K562 (cell line): Measurements from ENCODE around the gene P4HB. TPM values are rescaled to one million over a fixed set of nuclear protein-coding genes. Genes with fewer than 3 reads are reported as not detected.

Experiments
- BHLHE40 ChIP-seq: IDR thresholded peaks from 2 replicates; pipeline ENCODE4 v1.6.1; 2011; ENCODE audit warnings: low read length, improper control_type of control experiment
- CAMTA2 ChIP-seq: fragments of 250-450 bp; sonication (Bioruptor Pico); conservative IDR thresholded peaks from 2 replicates; pipeline ENCODE4 v1.5.1; 2022
- CBX1 ChIP-seq: sonication (generic); IDR thresholded peaks from 2 replicates; pipeline ENCODE4 v1.6.1; 2016; ENCODE audit warnings: antibody characterized with exemption, low read depth, mild to moderate bottlenecking
- CBX8 ChIP-seq: fragments of 200-600 bp; sonication (generic); IDR thresholded peaks from 2 replicates; pipeline ENCODE4 v1.6.1; 2012; ENCODE audit warnings: borderline replicate concordance, mixed run types, low read depth, mild to moderate bottlenecking, moderate library complexity, mixed read lengths, low read length, control low read depth, inconsistent platforms; ENCODE audit not compliant: poor library complexity, severe bottlenecking; ENCODE audit errors: extremely low read depth
- CHD1 ChIP-seq: fragments of 200-600 bp; sonication (generic); IDR thresholded peaks from one replicate; pipeline ENCODE4 v1.6.1; 2012; ENCODE audit warnings: mild to moderate bottlenecking, moderate library complexity, low read length, inconsistent platforms
- CREB5 ChIP-seq: fragments of 250-450 bp; sonication (Bioruptor Pico); IDR thresholded peaks from 2 replicates; pipeline ENCODE4 v1.5.0; 2020; ENCODE audit warnings: mild to moderate bottlenecking
- DACH1 ChIP-seq: fragments of 450-650 bp; IDR thresholded peaks from 2 replicates; pipeline ENCODE4 v1.6.1; 2018; ENCODE audit not compliant: partially characterized antibody
- EGR1 ChIP-seq: fragments of 450-650 bp; conservative IDR thresholded peaks from 2 replicates; pipeline ENCODE4 v1.6.1; 2017; ENCODE audit warnings: mild to moderate bottlenecking
- FOXP4 ChIP-seq: sonication (generic); formaldehyde crosslinking; IDR thresholded peaks from 2 replicates; pipeline ENCODE4 v1.8.0; 2022; ENCODE audit warnings: mild to moderate bottlenecking, missing genetic modification reagents, borderline replicate concordance
- HDAC2 ChIP-seq: fragments of 450-650 bp; IDR thresholded peaks from 2 replicates; pipeline ENCODE4 v1.6.1; 2016; ENCODE audit warnings: mild to moderate bottlenecking
- KAT7 ChIP-seq: sonication (generic); formaldehyde crosslinking; IDR thresholded peaks from 2 replicates; pipeline ENCODE4 v1.8.0; 2022; ENCODE audit warnings: missing genetic modification reagents, mild to moderate bottlenecking, borderline replicate concordance
- KDM5B ChIP-seq: fragments of 200-600 bp; sonication (generic); IDR thresholded peaks from 2 replicates; pipeline ENCODE4 v1.6.1; 2012; ENCODE audit warnings: low read depth, mild to moderate bottlenecking, moderate library complexity, low read length, control low read depth, inconsistent platforms; ENCODE audit not compliant: insufficient replicate concordance
- MBD2 ChIP-seq: sonication (generic); IDR thresholded peaks from 2 replicates; pipeline ENCODE4 v1.6.1; 2016; ENCODE audit warnings: low read depth, borderline replicate concordance
- MYC ChIP-seq, 2 experiments: fragments of 250-450 bp in 1 of 2; sonication (Bioruptor Pico) in 1 of 2; IDR thresholded peaks; 2 replicates each; pipeline versions ENCODE4 v1.5.1 to v1.6.1; 2012 to 2021; ENCODE audit warnings: low read depth in 2 of 2, borderline replicate concordance in 1 of 2, improper control_type of control experiment in 1 of 2, low read length in 1 of 2, mild to moderate bottlenecking in 1 of 2, moderate library complexity in 1 of 2
- RAD51 ChIP-seq: fragments of 450-650 bp; IDR thresholded peaks from 2 replicates; pipeline ENCODE4 v1.7.1; 2016; ENCODE audit warnings: low read depth, mild to moderate bottlenecking, borderline replicate concordance
- RBM25 ChIP-seq: fragments of 200-400 bp; formaldehyde crosslinking; IDR thresholded peaks from 2 replicates; pipeline ENCODE4 v1.6.1; 2018; ENCODE audit warnings: low read length, low read depth, moderate library complexity; ENCODE audit not compliant: severe bottlenecking
- UBTF ChIP-seq, 2 experiments: IDR thresholded peaks; 2 replicates each; pipeline ENCODE4 v1.6.1; 2012; ENCODE audit warnings: improper control_type of control experiment in 2 of 2, low read depth in 2 of 2, low read length in 2 of 2, borderline replicate concordance in 1 of 2
- ZNF707 ChIP-seq: fragments of 250-450 bp; sonication (Bioruptor Pico); conservative IDR thresholded peaks from 2 replicates; pipeline ENCODE4 v1.8.0; 2022; ENCODE audit warnings: inconsistent platforms, mild to moderate bottlenecking, moderate library complexity
- polyA plus RNA-seq, 8 experiments: library from polyadenylated mRNA; depleted of rRNA in 4 of 8; stranded (reverse) in 5 of 8; unstranded in 3 of 8; fragments of >200 nt; fragmentation: Nextera tagmentation in 2 of 8; fragmentation: Illumina TruSeq in 1 of 8; extraction: Ambion mirVana in 2 of 8; extraction: Trizol in 1 of 8; gene quantifications; 2 replicates each; pipeline versions ENCODE4 v1.2.1 to v1.2.3, GENCODE V29; 2011 to 2014; ENCODE audit warnings: inconsistent platforms in 1 of 8, missing spikeins in 1 of 8
- total RNA-seq, 7 experiments: library from RNA; depleted of rRNA in 6 of 7; stranded (reverse); fragments of >200 nt in 6 of 7; fragmentation: Illumina TruSeq in 2 of 7; extraction: Trizol in 2 of 7; gene quantifications; 2 replicates each; pipeline versions ENCODE4 v1.2.1 to v1.2.3, GENCODE V29; 2011 to 2021; ENCODE audit warnings: low replicate concordance in 1 of 7

P4HB gene
- total and polyA plus RNA-seq, 9 of the 15 experiments (the other 6 are each of a cell fraction or from before 2014, with no cell fraction given) = 4.4 to 645 (median 325) TPM

GRCh38 chr17:81890447-81891302 is 30.3 kb upstream of the P4HB start (continued):
- TF ChIP-seq KDM5B (peak; percentile 23), KAT7 (CRISPR knock-in tag) (0 out of 2 replicates have a peak, but pooled peaks have one; percentile 82), CREB5 (CRISPR knock-in tag) (no peak), CBX8 (no peak), UBTF (IDR thresholded peaks at IDR 0.05; ENCODE audit: borderline replicate concordance in 1 of 2, low read depth in 2 of 2, low read length in 2 of 2) (peak in 1 of 2 experiments; percentile 63; a peak in 1 of 4 replicates), EGR1 (0 out of 2 replicates have a peak, but pooled peaks have one; percentile 29), CBX1 (no peak), MBD2 (no peak), CHD1 (peak; percentile 96), RBM25 (no peak), FOXP4 (no peak), CAMTA2 (no peak), RAD51 (no peak), HDAC2 (no peak), DACH1 (no peak), MYC (IDR thresholded peaks at IDR 0.05; ENCODE audit: low read depth, low read length) (peak; percentile 36; the same call in 1 of the 2 replicates), MYC (CRISPR knock-in tag; IDR thresholded peaks at IDR 0.05; ENCODE audit: borderline replicate concordance, low read depth) (no peak), BHLHE40 (no peak), ZNF707 (no peak)
